ENCODE results near the gene KCNK18. TPM values are rescaled to one million over a fixed set of nuclear protein-coding genes. Genes with fewer than 3 reads are reported as not detected.
"Not testable (repeated sequence)": the region's sequence is repeated elsewhere in the genome, so short reads cannot be mapped to it uniquely, and the experiment has no call there.

KCNK18 gene
- total RNA-seq, 6 donors from 2014 or later, result not detected

GRCh38 chr10:117178190-117178589, 19.1 kb upstream of the KCNK18 start:
- H3K9me3 ChIP-seq, result no peaks in the 10 kb centered on the region
- WGBS, 2 donors, result 66 to 83% methylated on average over 3 of the region's 3 CpGs
- H3K36me3 ChIP-seq, result no peaks in the 10 kb centered on the region
- peaks cover 6 to 14% (median 13%) of the 10 kb centered on the region in 4 donors for H3K4me1 ChIP-seq
- DNase-seq, result no peak
- no peak overlapping the region for H3K27ac ChIP-seq
- H3K4me3 ChIP-seq, result no peak overlapping the region
- TF ChIP-seq POLR2A (IDR thresholded peaks at IDR 0.05) (no peak), CTCF (IDR thresholded peaks at IDR 0.05) (no peak), EP300 (IDR thresholded peaks at IDR 0.05) (no peak), POLR2AphosphoS5 (IDR thresholded peaks at IDR 0.05) (no peak)
- no peak for ATAC-seq (ENCODE audit: low FRiP score in 2 of 2)
- peaks cover 0 to 7% (median 0%) of the 10 kb centered on the region in 4 donors for H3K27me3 ChIP-seq

- ATAC-seq (ENCODE audit: low FRiP score in 2 of 2) (no peak), DNase-seq (peak in 1 of 2 donors; percentile 71)
- H3K9me3 ChIP-seq, result no peaks in the 10 kb centered on the region
- no peaks in the 10 kb centered on the region for H3K27me3 ChIP-seq
- no peaks in the 10 kb centered on the region for H3K4me1 ChIP-seq
- no peaks in the 10 kb centered on the region for H3K36me3 ChIP-seq
- 88 to 93% methylated on average over 10 of the region's 10 CpGs for WGBS, 2 donors
- no peak overlapping the region for H3K27ac ChIP-seq
- no peak overlapping the region for H3K4me3 ChIP-seq
- TF ChIP-seq EP300 (IDR thresholded peaks at IDR 0.05) (no peak), POLR2AphosphoS5 (IDR thresholded peaks at IDR 0.05) (no peak)
These were observed 13.0 kb upstream of the KCNK18 start for GRCh38 chr10:117184296-117184695.

GRCh38 chr10:117184821-117185220, 12.5 kb upstream of the KCNK18 start:
- no peak for TF ChIP-seq CTCF (IDR thresholded peaks at IDR 0.05)
- TF ChIP-seq EP300 (IDR thresholded peaks at IDR 0.05), result no peak
- no peak for TF ChIP-seq POLR2AphosphoS5 (IDR thresholded peaks at IDR 0.05)
- no peak for TF ChIP-seq POLR2A (IDR thresholded peaks at IDR 0.05)
- no peak for ATAC-seq (ENCODE audit: low FRiP score in 2 of 2)
- WGBS, 2 donors, result 74 to 83% methylated on average over 3 of the region's 3 CpGs
- H3K4me1 ChIP-seq, result no peaks in the 10 kb centered on the region
- no peaks in the 10 kb centered on the region for H3K36me3 ChIP-seq
- H3K9me3 ChIP-seq, result no peaks in the 10 kb centered on the region
- DNase-seq, result no peak
- no peaks in the 10 kb centered on the region for H3K27me3 ChIP-seq
- no peak overlapping the region for H3K27ac ChIP-seq
- no peak overlapping the region for H3K4me3 ChIP-seq

- not testable (repeated sequence) for H3K27me3 ChIP-seq; H3K9me3 ChIP-seq; ATAC-seq (ENCODE audit: low FRiP score in 2 of 2); H3K4me3 ChIP-seq; H3K36me3 ChIP-seq; H3K4me1 ChIP-seq; DNase-seq; H3K27ac ChIP-seq
- WGBS, 2 donors, result 96 to 100% methylated on average over 4 of the region's 4 CpGs
These were observed 11.5 kb upstream of the KCNK18 start for GRCh38 chr10:117185817-117186216.

GRCh38 chr10:117186832-117187615, 10.3 kb upstream of the KCNK18 start:
- ATAC-seq (ENCODE audit: low FRiP score in 2 of 2), result no peak
- H3K4me1 ChIP-seq, result no peaks in the 10 kb centered on the region
- no peaks in the 10 kb centered on the region for H3K27me3 ChIP-seq
- DNase-seq, result no peak
- no peak for TF ChIP-seq CTCF (IDR thresholded peaks at IDR 0.05)
- no peak for TF ChIP-seq POLR2A (IDR thresholded peaks at IDR 0.05)
- no peaks in the 10 kb centered on the region for H3K9me3 ChIP-seq
- H3K27ac ChIP-seq, result no peak overlapping the region
- no peaks in the 10 kb centered on the region for H3K36me3 ChIP-seq
- WGBS, 2 donors, result 65 to 66% methylated on average over 4 of the region's 4 CpGs
- no peak overlapping the region for H3K4me3 ChIP-seq

- Histone ChIP-seq H3K4me1 (no peaks in the 10 kb centered on the region), H3K27me3 (no peaks in the 10 kb centered on the region), H3K4me3 (no peak overlapping the region), H3K27ac (no peak overlapping the region), H3K9me3 (no peaks in the 10 kb centered on the region), H3K36me3 (no peaks in the 10 kb centered on the region)
- DNase-seq, result no peak
- no peak for TF ChIP-seq EP300 (IDR thresholded peaks at IDR 0.05)
- TF ChIP-seq POLR2AphosphoS5 (IDR thresholded peaks at IDR 0.05), result no peak
- no peak for TF ChIP-seq CTCF (IDR thresholded peaks at IDR 0.05)
- TF ChIP-seq POLR2A (IDR thresholded peaks at IDR 0.05), result no peak
- WGBS, 2 donors, result 72 to 83% methylated on average over 2 of the region's 2 CpGs
- no peak for ATAC-seq (ENCODE audit: low FRiP score in 2 of 2)
These were observed 8.9 kb upstream of the KCNK18 start for GRCh38 chr10:117188371-117188770.

All from upper lobe of left lung (tissue), 6 donors.